ENCODE data around the gene ALDH8A1.

- TF ChIP-seq GATA2 (CRISPR knock-in tag; IDR thresholded peaks at IDR 0.05) (no peak), PBX3 (IDR thresholded peaks at IDR 0.05) (no peak), IRF3 (IDR thresholded peaks at IDR 0.05; ENCODE audit: low read depth, low read length) (no peak)
Measured at GRCh38 chr6:134956032-134956431, 6.1 kb upstream of the ALDH8A1 start.
